ENCODE measurements around the gene GRIK3. TPM values are rescaled to one million over a fixed set of nuclear protein-coding genes. Genes with fewer than 3 reads are reported as not detected.

GRIK3 gene
- total RNA-seq, 1 donor from 2014 or later, result not detected

- DNase-seq (ENCODE audit: low read depth in 2 of 2), result no peak
Observed at GRCh38 chr1:36981771-36982622, 52.3 kb downstream of the GRIK3 start.

GRCh38 chr1:36981126-36981525, 53.2 kb downstream of the GRIK3 start:
- no peak for DNase-seq (ENCODE audit: low read depth in 2 of 2)

- no peak for DNase-seq (ENCODE audit: low read depth in 2 of 2)
Observed at GRCh38 chr1:36977731-36978406, 56.4 kb downstream of the GRIK3 start.

- no peak for DNase-seq (ENCODE audit: low read depth in 2 of 2)
Observed at GRCh38 chr1:36975642-36976041, 58.7 kb downstream of the GRIK3 start.

- DNase-seq (ENCODE audit: low read depth in 2 of 2), result no peak
Observed at GRCh38 chr1:36973056-36973455, 61.3 kb downstream of the GRIK3 start.

- DNase-seq (ENCODE audit: low read depth in 2 of 2), result no peak
Observed at GRCh38 chr1:36971852-36972618, 62.3 kb downstream of the GRIK3 start.

GRCh38 chr1:36968730-36969129, 65.6 kb downstream of the GRIK3 start:
- DNase-seq (ENCODE audit: low read depth in 2 of 2), result no peak

- peak in 1 of 2 donors; percentile 18 for DNase-seq (ENCODE audit: low read depth in 2 of 2)
Observed at GRCh38 chr1:36966242-36966641, 68.1 kb downstream of the GRIK3 start.

GRCh38 chr1:36965275-36966159, 68.8 kb downstream of the GRIK3 start:
- DNase-seq (ENCODE audit: low read depth in 2 of 2), result no peak

GRCh38 chr1:36964830-36965229, 69.5 kb downstream of the GRIK3 start:
- DNase-seq (ENCODE audit: low read depth in 2 of 2), result no peak

- no peak for DNase-seq (ENCODE audit: low read depth in 2 of 2)
Observed at GRCh38 chr1:36963006-36963405, 71.3 kb downstream of the GRIK3 start.

GRCh38 chr1:36961062-36961615, 73.2 kb downstream of the GRIK3 start:
- DNase-seq (ENCODE audit: low read depth in 2 of 2), result no peak

GRCh38 chr1:36956570-36956969, 77.7 kb downstream of the GRIK3 start:
- no peak for DNase-seq (ENCODE audit: low read depth in 2 of 2)

GRCh38 chr1:36955016-36955415, 79.3 kb downstream of the GRIK3 start:
- no peak for DNase-seq (ENCODE audit: low read depth in 2 of 2)

GRCh38 chr1:36953061-36953460, 81.3 kb downstream of the GRIK3 start:
- DNase-seq (ENCODE audit: low read depth in 2 of 2), result no peak

GRCh38 chr1:36951761-36952160, 82.6 kb downstream of the GRIK3 start:
- DNase-seq (ENCODE audit: low read depth in 2 of 2), result no peak

GRCh38 chr1:36951292-36951750, 83.0 kb downstream of the GRIK3 start:
- no peak for DNase-seq (ENCODE audit: low read depth in 2 of 2)

- DNase-seq (ENCODE audit: low read depth in 2 of 2), result no peak
Observed at GRCh38 chr1:36950604-36951291, 83.6 kb downstream of the GRIK3 start.

GRCh38 chr1:36948606-36949005, 85.7 kb downstream of the GRIK3 start:
- DNase-seq (ENCODE audit: low read depth in 2 of 2), result no peak

- no peak for DNase-seq (ENCODE audit: low read depth in 2 of 2)
Observed at GRCh38 chr1:36948147-36948546, 86.2 kb downstream of the GRIK3 start.

Measured in dermis microvascular lymphatic vessel endothelial cell (primary cell).